Ecto neural progenitor cell (in vitro differentiated cells): ENCODE measurements around the gene SPEF2.
"Not testable (repeated sequence)": the region's sequence is repeated elsewhere in the genome, so short reads cannot be mapped to it uniquely, and the experiment has no call there.

Source experiments
- DNase-seq: peaks from one replicate; pipeline ENCODE4 v3.0.0-alpha.2; 2018; ENCODE audit warnings: low spot score

SPEF2 gene

DNA sequence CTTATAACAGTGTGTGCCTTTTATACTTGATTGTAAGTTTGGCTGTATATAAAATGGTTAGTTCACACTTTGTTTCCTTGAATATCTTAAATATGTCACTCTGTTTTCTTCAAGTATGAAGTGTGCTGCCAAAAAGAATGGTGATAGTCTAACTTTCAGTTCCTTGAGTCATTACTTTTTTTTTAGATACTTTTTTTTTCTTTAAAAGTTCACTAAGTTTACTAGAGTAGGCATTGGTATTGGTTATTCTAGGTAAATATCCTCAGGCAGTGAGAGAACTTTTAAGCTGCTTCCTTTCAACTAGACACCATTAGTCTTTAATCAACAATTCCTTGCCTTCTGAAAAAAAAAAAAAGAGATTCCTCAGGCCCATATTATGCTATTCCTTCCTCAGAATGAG is 41.9 kb downstream of the SPEF2 start:
- DNase-seq = no peak

DNA sequence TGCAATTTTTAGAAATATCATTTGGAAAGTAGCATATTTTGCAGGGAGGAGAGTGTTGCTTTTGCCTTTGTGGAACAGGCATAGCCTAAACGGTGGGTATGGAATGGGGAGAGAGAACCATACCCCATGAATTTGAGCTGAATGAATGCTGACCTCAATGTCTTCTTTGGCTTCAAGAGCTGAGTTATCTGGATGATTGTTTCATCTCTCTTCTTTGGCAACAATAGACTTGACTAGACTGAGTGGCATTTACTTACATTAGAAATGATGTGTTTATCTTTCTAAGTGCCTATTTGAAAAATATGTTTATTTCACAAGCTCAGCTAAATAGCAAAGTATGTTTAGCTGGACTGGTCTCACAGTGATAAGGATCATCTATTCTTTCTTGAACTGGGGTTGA is 42.8 kb downstream of the SPEF2 start:
- no peak for DNase-seq

DNA sequence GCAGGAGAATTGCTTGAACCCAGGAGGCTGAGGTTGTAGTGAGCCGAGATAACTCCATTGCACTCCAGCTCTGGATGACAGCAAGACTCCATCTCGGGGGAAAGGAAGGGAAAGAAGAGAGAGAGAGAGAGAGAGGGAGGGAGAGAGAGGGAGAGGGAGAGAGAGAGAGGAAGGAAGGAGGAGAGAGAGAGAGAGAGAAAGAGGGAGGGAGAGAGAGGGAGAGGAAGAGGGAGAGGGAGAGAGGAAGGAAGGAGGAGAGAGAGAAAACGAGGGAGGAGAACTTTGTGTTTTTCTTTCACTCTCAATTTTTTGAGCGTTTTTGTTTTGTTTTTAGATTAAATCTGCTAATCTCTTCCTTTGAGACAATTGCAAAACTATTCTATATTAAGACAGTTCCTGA is 46.9 kb downstream of the SPEF2 start:
- DNase-seq = no peak

DNA sequence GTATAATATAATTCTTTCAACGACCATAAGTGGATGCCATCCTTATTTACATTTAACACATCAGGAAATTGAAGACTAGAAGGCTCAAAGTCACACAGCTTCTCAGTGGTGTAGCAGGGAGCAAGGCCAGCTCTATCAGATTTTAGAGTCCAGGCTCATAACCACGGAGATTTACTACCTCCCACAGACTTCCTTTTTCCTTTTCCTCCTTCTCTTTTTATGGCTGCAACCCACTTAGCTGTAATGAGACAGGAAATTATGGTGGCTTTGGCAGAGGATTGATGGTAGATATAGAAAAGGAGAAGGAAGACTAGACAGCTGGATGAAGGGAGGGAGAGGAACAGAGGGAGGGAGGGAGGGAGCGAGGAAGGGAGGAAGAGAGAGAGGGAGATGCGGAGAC is 47.4 kb downstream of the SPEF2 start:
- no peak for DNase-seq

DNA sequence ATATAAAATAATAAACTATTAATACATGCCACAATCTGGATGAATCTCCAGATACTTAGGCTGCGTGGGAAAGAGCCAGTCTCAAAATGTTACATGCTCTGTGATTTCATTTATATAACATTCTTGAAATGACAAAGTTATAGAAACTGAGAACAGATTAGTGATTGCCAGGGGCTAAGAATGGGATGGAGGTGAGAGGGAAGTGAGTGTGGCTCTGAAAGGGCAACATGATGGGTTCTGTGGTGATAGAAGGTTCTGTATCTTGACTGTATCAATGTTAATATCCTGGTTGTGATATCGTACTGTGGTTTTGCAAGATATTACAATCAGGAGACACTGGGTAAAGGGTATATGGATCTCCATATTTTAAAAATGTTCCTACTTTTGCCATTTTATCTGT is 50.7 kb downstream of the SPEF2 start:
- no peak for DNase-seq

DNA sequence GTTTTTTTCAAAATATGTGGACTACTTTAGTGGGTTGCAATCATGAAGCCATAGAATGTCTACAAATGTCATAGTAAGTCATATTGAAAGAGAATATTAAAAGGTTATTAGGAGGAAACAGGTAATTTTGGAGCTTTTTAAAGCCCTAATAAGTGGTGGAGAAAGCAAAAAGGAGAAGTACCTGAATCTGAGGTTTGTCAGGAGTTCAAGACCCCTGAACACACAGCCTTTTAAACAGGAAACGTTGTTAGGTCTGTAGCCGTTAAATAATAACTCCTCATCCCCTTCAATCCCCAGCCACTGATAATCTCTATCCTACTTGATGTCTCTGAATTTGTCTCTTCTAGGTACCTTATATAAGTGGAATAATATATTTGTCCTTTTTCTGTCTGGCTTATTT is 51.1 kb downstream of the SPEF2 start:
- DNase-seq = no peak

DNA sequence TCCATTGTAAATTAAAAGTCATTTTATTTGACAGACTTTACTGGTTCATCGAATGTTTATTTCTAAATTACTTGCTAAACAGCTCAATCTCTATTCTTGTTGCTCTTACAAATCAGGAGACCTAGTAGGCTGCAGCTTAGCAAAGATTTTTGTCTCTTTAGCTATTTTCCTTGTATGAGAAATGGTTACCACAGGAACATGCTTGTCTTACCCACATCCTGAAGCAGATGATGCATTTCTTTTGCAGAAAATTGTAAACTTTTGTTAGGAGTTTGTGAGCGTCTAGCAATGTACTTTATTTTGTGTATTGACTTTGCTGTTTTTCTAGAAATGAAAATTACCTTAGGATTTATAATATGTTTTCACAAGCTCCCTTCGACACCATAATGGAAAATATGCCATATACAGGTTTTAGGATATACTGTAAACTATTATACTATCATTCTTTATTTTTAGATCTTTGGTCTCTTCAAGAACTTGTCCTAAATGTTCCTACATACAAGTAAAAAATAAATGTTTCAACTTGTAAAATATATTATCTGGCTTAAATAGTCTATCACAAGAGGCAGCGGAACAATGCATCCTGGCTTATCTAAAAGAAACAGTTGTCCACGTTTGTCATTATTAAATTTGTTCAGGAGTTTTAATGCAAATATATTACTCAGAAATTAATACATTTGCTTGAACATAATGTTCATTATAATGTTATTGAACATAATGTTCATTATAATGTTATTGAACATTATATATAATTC is 54.1 kb downstream of the SPEF2 start:
- no peak for DNase-seq

DNA sequence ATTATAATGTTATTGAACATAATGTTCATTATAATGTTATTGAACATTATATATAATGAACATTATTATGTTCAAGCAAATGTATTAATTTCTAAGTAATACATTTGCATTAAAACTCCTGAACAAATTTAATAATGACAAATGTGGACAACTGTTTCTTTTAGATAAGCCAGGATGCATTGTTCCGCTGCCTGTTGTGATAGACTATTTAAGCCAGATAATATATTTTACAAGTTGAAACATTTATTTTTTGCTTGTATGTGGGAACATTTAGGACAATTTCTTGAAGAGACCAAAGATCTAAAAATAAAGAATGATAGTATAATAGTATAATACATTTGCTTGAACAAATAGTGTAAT is 54.6 kb downstream of the SPEF2 start:
- not testable (repeated sequence) for DNase-seq

DNA sequence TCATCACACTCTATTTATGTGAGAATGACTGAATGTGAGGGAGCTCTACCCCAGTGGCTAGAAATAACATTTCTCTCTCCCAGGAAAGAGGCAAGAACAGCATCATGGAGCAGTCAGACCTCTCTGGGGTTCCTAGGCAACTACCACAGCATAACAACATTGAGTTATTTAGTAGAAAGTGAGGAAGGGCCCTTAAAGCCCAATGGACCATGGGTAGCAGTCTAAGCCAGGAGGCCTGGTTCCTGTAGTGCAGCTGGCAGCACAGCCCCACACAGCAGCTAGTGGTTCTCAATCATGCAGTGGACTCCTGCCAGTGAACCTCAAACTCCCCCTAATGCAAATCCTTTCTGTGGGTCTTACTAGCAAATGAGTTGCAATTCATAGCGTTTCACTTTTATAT is 55.3 kb downstream of the SPEF2 start:
- DNase-seq = no peak

DNA sequence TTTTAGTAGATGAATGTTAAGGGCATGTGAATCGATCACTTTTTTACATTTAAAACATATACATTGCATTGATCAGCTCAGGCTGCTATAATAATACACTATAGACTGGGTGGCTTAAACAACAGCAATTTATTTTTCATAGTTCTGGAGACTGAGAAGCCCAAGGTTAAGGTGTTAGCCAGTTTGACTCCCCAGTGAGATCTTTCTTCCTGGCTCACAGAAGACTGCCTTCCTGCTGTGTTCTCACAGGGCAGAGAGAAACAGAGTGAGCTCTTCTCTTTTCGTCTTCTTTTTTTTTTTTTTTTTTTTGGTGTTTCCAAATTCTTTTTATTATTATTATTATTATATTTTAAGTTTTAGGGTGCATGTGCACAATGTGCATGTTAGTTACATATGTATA is 56.4 kb downstream of the SPEF2 start:
- no peak for DNase-seq

DNA sequence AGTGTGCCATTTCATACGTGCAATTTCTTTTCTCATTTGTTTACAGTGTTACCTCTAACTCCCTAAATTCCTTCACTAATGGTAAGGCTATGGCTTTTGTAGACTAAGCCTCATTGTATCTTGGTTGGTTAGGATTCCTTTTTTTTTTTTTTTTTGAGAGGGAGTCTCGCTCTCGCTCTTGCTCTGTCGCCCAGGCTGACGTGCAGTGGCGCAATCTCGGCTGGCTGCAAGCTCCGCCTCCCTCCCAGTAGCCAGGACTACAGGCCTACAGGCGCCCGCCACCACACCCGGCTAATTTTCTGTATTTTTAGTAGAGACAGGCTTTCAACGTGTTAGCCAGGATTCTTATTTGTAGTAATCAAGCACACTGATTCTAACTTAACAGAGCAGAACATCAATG is 57.7 kb downstream of the SPEF2 start:
- DNase-seq = no peak

DNA sequence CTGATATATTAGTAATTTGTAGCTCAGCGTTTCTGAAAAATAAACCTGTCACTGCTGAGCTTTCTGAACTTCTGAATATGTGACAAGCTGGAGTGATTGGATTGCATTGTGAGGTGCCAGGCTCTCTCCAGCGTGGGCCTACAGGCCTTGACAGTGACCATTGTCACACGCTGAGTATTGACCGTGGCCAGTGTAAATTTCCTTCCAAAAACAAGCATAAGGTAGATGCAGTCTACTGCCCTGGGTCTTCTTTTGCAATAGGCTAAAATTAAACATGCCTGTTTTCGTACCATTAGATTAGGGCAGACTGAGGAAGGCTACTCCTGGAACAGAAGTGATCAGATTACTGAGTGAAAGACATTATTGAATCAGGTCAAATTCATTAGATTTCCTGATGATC is 60.2 kb downstream of the SPEF2 start:
- no peak for DNase-seq

DNA sequence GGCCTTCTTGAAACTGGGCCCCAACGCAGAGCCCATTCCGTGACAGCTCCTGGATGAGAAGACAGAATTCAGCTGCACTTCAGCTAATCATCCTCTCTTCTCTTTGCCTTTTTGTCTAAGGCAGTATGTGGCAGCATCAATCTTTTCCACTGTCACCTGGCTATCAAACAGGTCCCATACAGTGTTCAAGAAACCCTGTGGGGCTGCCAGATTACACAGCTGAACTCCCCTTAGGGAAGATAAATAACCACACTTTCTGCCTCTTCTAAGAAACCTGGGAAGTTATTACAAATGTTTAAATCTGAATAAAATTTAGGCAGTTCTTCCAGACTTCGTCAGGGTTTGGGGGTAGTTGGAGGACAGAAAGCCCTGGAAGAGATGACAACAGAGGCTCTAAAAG is 61.0 kb downstream of the SPEF2 start:
- no peak for DNase-seq

DNA sequence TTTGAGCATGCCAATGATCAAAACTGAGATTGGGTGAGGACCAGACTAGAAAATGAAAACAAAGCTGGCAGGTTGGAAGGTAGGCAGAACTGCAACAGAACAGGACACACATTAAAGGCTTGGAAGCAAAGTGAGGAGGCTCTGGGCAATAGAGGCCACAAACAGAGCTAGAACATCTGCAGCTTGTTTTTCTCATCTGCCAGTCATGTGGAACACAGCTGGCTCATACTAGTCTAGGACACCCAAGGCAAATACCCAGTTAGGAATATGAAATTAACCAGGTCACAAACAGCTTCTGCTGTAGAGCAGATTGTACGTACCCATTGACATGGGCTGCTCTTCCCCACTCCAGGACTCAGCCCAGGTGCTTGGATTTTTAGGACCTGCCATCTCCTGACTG is 61.7 kb downstream of the SPEF2 start:
- no peak for DNase-seq

DNA sequence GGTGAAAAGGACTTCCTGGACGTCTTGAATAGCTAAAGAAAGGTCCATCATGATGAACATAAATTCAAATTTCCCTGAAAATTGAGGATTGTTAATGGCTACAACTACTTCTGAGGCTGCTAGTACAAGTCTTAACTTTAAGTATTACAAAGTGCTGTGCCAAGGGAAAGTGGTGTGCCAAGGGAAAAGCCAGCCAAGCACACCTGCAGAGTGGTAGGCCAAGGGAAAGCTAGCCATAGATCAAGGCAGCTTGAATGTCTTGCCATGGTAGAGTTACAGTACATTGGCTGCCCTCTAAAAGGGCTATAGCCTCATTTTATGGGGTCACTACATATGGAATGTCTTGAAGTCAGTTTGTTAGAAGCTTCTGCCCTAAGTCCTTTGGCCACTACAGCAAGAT is 64.2 kb downstream of the SPEF2 start:
- no peak for DNase-seq

DNA sequence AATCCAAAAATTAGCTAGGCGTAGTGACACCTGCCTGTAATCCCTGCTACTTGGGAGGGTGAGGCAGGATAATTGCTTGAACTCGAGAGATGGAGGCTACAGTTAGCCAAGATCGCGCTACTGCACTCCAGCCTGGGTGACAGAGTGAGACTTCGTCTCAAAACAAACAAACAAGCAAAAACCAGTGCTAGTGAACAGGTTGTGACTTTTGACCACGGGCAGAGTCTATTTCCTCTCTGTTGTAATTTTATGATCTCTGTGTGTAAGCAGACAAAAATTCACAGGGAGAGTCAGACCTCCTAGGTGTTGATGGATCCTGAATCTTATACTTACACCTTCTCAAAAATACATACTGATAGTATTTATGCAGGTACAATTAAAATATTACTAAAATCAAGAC is 65.8 kb downstream of the SPEF2 start:
- DNase-seq = no peak

DNA sequence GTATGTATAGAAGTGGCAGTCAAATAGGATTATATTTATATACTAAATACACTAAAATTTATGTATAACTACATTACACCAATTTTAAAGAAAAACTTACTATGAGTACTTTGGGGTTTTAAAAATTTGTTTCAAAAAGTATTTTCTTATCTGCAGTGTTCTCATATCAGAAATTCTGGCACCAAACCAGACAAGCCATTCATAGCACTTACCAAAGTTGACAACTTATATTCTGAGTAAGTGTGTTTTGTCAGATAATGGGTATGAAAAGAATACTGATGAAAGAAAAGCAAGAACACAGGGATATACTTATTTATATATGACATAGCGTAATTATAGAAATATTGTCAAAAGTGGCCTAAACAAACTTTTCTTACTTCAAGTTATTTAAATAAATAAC is 67.5 kb downstream of the SPEF2 start:
- DNase-seq = no peak

DNA sequence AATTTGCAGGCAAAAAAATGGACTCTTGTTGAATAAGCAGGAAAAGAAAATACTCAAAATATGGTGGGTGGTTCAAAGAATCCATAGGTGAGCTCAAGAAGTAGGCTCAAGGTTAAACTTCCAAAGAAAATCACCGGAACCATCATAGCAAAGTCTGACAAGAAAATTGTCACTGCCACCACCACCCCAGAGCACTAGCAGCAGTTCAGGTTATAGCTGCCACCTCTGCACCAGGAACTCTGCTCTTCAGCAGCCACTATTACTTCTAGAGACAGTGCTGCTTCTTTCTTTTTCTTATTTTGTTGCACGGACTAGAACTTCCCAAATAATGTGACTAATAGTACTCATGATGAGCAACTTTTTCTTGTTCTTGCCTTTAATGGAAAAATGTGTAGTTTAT is 70.3 kb downstream of the SPEF2 start:
- DNase-seq = no peak

DNA sequence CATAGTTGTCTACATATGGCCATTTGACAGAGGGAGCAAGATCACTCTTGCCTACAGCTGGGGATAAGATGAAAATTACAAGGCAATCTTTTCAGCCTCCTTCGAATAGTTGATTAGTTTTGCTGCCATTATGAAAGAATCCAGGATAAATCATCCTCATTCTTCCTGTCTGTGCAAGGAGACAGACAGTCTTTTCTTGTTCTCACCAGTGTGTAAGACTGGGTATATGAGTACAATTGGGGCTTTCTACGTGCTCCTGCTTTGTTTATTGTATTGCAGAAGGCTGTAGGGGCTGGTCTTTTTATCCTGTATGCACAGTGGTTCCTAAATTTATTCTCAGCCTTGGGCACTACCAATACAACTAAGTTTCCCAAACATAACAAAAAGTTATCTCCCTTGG is 76.8 kb downstream of the SPEF2 start:
- DNase-seq = no peak

DNA sequence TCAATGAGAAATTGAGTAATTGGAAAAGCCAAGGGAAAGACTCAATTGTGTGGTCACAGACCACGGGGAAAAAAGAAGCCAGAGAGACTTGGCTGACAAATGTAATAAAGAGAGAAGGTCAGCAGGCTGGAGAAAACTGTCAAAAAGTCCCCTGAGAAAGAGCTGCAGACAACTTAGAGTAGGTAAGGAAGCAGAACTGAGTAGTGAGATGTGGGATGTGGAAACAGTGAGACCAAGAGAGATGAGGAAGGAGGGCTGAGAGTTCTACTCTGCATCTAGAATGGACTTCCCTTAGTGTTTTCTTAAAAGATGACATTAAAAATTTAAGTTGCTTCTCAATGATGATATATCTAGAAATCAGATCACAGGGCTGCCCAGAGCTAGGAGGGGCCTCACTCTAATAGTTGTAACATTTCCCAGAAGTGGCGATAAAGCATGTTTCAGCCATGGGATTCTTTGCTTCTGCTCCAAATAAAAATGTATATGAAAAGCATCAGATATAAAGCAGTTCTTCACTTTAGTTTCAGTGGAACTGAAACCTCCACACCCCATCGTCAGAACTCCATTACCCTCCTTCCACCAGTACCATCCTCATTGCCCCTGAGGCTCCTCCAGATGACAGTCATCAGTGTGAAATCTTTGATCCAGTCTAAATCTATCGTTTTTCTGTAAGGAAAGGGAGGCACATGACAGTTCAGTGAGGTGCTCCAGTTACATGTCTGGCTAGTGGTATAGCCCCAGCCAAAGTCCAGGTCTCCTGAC is 80.6 kb downstream of the SPEF2 start:
- DNase-seq = no peak

DNA sequence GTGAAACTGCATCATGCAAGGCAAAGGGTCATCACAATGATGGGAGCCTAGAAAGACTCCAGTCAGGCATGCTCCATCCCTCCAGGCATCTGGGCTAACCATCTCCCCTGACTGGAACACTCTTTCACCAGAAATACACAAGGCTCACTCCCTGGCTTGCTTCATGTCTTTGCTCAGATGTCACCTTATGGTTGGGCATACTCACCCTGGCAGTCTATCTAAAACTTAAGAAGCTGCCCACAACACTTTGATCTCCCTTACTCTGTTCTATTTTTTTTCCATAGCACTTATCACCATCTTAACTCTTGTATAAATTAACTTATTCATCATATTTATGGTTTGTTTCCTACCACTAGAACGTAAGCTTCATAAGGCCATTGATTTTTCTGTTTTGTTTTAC is 90.0 kb downstream of the SPEF2 start:
- DNase-seq = no peak

DNA sequence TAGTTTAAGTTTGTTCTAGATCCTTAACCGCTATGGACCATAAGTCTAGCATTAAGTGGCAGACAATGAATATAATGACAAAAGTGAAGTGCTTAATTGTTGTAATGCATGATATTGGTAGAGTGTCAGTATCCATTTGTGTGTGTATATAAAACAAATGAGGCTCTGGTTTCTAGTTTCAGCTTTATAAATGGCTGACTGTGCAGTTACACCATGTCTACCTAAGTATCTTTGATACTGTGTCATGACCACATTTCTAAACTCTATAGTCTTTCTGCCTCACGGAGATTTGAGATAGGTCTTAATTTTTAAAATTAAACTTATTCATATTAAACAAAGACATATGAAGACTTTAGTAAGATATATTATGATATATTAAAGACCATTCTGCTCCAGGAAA is 92.0 kb downstream of the SPEF2 start:
- no peak for DNase-seq

DNA sequence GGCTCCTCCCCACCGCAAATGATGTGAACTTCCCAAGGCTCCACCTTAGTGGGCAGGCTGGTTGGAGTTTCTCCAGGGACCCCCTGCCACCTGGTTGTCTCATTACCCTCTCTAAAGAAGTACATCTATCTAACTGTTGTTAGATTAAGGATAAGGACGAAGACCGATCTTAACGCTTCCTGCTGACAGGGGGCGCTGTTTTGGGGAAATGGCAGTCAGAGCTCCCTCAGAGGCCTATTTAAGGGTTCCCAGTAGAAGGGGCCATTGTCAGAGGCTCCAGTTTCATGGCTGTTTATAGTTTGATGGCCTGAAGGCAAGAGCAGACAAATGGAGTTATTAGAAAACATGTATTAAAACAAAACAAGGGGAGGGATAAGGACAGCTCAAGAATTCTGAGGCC is 100.1 kb downstream of the SPEF2 start:
- DNase-seq = no peak

DNA sequence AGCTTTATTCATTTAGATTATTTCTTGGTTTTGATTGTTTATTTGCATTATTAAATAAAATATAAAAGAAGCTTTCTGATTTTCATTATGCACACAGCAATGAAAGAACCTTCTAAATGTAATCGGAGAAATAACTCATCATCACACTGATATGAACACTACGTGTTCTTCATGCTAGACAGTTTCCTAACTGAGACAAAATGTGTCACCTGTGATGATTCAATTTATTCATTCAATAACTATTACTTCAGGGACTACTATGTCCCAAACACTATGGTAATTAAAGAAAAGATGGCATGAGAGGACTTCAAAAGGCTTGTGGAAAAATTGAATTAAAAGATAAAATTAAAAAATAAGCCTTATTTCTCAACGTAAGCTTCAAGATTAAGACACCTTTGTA is 118.1 kb downstream of the SPEF2 start:
- no peak for DNase-seq
